BLaER1 (cell line): Measurements from ENCODE around the gene IPO4.

Experiments
- H3K27ac ChIP-seq: shearing (Covaris generic); formaldehyde crosslinking; 2 replicates; pipeline ENCODE4 v1.8.1; 2022
- H3K27me3 ChIP-seq: shearing (Covaris generic); formaldehyde crosslinking; 2 replicates; pipeline ENCODE4 v1.8.1; 2022
- H3K36me3 ChIP-seq: shearing (Covaris generic); formaldehyde crosslinking; 2 replicates; pipeline ENCODE4 v1.8.1; 2022
- H3K4me1 ChIP-seq: shearing (Covaris generic); formaldehyde crosslinking; 2 replicates; pipeline ENCODE4 v1.8.1; 2022
- H3K4me2 ChIP-seq: shearing (Covaris generic); formaldehyde crosslinking; 2 replicates; pipeline ENCODE4 v1.8.1; 2022
- H3K4me3 ChIP-seq: shearing (Covaris generic); formaldehyde crosslinking; 2 replicates; pipeline ENCODE4 v1.8.1; 2022
- H3K9ac ChIP-seq: shearing (Covaris generic); formaldehyde crosslinking; 2 replicates; pipeline ENCODE4 v1.8.1; 2022
- H3K9me3 ChIP-seq: shearing (Covaris generic); formaldehyde crosslinking; 2 replicates; pipeline ENCODE4 v1.8.1; 2022
- H4K20me1 ChIP-seq: shearing (Covaris generic); formaldehyde crosslinking; 2 replicates; pipeline ENCODE4 v1.8.1; 2022
- Cebpa-rat ChIP-seq: shearing (Covaris generic); IDR thresholded peaks from 2 replicates; pipeline ENCODE4 v1.8.1; 2022

The IPO4 gene

GRCh38 chr14:24132976-24133375 is 55.6 kb downstream of the IPO4 start:
- Histone ChIP-seq H4K20me1 (peaks cover 18% of the 10 kb centered on the region), H3K9me3 (no peaks in the 10 kb centered on the region), H3K27ac (no peak overlapping the region), H3K4me1 (peaks cover 44% of the 10 kb centered on the region), H3K36me3 (peaks cover 10% of the 10 kb centered on the region), H3K4me3 (no peak overlapping the region), H3K9ac (no peak overlapping the region), H3K4me2 (no peak overlapping the region), H3K27me3 (no peaks in the 10 kb centered on the region)
- no peak for TF ChIP-seq Cebpa-rat

DNA sequence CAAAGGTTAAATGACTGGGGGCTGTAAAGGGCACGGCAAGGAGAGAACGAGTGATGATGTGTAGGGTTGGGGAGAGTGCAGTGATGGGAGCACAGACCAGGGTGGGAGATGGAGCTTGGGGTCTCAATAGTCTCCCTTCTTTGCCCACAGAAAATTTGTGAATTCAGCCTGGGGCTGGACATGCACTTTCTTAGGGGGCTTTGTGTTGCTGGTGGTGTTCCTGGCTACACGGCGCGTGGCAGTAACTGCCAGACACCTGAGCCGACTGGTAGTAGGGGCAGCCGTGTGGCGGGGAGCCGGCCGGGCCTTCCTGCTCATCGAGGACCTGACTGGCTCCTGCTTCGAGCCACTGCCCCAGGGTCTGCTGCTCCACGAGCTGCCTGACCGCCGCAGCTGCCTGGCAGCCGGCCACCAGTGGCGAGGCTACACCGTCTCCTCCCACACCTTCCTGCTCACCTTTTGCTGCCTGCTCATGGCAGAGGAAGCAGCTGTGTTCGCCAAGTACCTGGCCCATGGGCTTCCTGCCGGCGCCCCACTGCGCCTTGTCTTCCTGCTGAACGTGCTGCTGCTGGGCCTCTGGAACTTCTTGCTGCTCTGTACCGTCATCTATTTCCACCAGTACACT is 56.4 kb downstream of the IPO4 start:
- Histone ChIP-seq H3K27ac (no peak overlapping the region), H3K4me3 (no peak overlapping the region), H3K4me1 (peaks cover 44% of the 10 kb centered on the region), H3K27me3 (no peaks in the 10 kb centered on the region), H3K9me3 (no peaks in the 10 kb centered on the region), H3K4me2 (no peak overlapping the region), H3K9ac (0 out of 2 replicates have a peak overlapping the region, but pooled peaks have one; percentile 15), H4K20me1 (peaks cover 10% of the 10 kb centered on the region), H3K36me3 (peaks cover 2% of the 10 kb centered on the region)
- no peak for TF ChIP-seq Cebpa-rat

GRCh38 chr14:24131549-24131966 is 57.1 kb downstream of the IPO4 start:
- H3K36me3 ChIP-seq = no peaks in the 10 kb centered on the region; the same call in 1 of the 2 replicates
- H4K20me1 ChIP-seq = peaks cover 4% of the 10 kb centered on the region; the same call in 1 of the 2 replicates
- no peak overlapping the region for H3K27ac ChIP-seq
- H3K4me1 ChIP-seq = peaks cover 44% of the 10 kb centered on the region
- H3K9me3 ChIP-seq = no peaks in the 10 kb centered on the region
- no peak overlapping the region for H3K4me2 ChIP-seq
- no peak overlapping the region for H3K9ac ChIP-seq
- H3K4me3 ChIP-seq = no peak overlapping the region
- H3K27me3 ChIP-seq = no peaks in the 10 kb centered on the region
- no peak for TF ChIP-seq Cebpa-rat

DNA sequence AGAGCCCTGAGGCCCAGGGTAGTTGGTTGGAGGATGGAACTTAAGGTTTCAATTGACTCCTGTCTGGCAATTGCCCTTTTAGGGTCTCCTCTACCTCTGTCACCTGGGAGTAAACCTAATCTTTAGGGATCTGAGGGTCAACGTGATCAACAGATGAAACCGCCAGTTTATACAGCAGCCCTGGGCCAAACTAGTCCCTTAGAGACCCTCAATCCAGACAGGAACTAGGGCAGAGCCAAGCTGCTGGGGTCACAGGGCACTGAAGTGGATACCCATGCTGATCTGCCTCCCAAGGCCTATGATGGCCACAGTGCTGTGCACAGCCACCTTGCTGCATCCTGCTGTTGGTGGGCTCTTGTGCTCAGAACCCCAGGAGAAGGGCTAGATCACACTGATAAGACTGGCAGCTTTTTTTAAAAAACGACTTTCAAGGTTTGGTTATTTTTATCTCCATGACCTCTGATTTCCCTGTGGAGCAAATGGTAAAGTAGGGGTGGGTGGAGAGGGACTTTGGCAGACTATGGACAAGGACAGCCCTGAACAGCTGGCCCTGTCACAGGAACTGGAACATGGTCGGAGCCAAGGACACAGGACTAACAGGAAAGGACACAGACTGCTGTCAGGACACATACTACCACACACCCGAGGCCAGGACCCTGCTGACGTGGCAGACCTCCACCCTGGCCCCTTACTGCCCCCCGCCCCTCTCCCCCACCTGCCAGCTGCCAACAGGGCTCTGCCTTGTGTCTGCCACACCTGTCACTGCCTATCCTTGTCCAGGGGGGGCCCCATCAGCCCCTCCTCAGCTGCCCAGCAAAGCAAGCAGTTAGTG is 57.7 kb downstream of the IPO4 start:
- Histone ChIP-seq H3K4me3 (no peak overlapping the region), H3K4me2 (peak overlapping the region; percentile 40), H3K27ac (no peak overlapping the region), H3K4me1 (peaks cover 50% of the 10 kb centered on the region), H3K27me3 (no peaks in the 10 kb centered on the region), H3K36me3 (no peaks in the 10 kb centered on the region; the same call in 1 of the 2 replicates), H3K9me3 (no peaks in the 10 kb centered on the region), H4K20me1 (no peaks in the 10 kb centered on the region), H3K9ac (0 out of 2 replicates have a peak overlapping the region, but pooled peaks have one; percentile 6)
- TF ChIP-seq Cebpa-rat = no peak

GRCh38 chr14:24130380-24130716 is 58.3 kb downstream of the IPO4 start, which contains the start of gene FITM1:
TSS of gene FITM1 (plus strand) at chr14:24130659. CDS start at chr14:24131564, 905 bp downstream.
- H3K27ac ChIP-seq = no peak within 1 kb of the TSS
- H3K4me1 ChIP-seq = peaks cover 52% of the 10 kb centered on the region
- no peaks in the 10 kb centered on the region for H3K9me3 ChIP-seq
- H3K4me3 ChIP-seq = no peak within 1 kb of the TSS
- H3K4me2 ChIP-seq = peak within 1 kb of the TSS; percentile 40
- H3K27me3 ChIP-seq = no peaks in the 10 kb centered on the region
- no peak for TF ChIP-seq Cebpa-rat
- no peaks in the 10 kb centered on the region; the same call in 1 of the 2 replicates for H3K36me3 ChIP-seq
- 0 out of 2 replicates have a peak within 1 kb of the TSS, but pooled peaks have one; percentile 6 for H3K9ac ChIP-seq
- no peaks in the 10 kb centered on the region for H4K20me1 ChIP-seq
